Astrocyte of the spinal cord (primary cell): ENCODE measurements around the gene FCN2.

ENCODE experiments used
- DNase-seq: peaks from one replicate; pipeline ENCODE4 v3.0.0; 2011; ENCODE audit warnings: low read depth, low spot score
- H3K4me3 ChIP-seq: 2 replicates; pipeline ENCODE4 v1.5.1; 2011; ENCODE audit warnings: low read depth, mild to moderate bottlenecking, low read length, moderate library complexity
- in situ Hi-C: cut with HindIII; loops from 2 replicates; pipeline ENCODE4 v1.10.0; 2017; ENCODE audit warnings: low sequenced_read_pairs
- TF ChIP-seq, protein P1 (sequence below): IDR thresholded peaks from 2 replicates; pipeline ENCODE4 v1.5.1; 2012; ENCODE audit warnings: low read depth, mild to moderate bottlenecking, low read length, inconsistent platforms

Gene FCN2

GRCh38 chr9:134935701-134936345, 55.2 kb downstream of the FCN2 start:
- H3K4me3 ChIP-seq: no peak overlapping the region
- TF ChIP-seq, protein P1, sequence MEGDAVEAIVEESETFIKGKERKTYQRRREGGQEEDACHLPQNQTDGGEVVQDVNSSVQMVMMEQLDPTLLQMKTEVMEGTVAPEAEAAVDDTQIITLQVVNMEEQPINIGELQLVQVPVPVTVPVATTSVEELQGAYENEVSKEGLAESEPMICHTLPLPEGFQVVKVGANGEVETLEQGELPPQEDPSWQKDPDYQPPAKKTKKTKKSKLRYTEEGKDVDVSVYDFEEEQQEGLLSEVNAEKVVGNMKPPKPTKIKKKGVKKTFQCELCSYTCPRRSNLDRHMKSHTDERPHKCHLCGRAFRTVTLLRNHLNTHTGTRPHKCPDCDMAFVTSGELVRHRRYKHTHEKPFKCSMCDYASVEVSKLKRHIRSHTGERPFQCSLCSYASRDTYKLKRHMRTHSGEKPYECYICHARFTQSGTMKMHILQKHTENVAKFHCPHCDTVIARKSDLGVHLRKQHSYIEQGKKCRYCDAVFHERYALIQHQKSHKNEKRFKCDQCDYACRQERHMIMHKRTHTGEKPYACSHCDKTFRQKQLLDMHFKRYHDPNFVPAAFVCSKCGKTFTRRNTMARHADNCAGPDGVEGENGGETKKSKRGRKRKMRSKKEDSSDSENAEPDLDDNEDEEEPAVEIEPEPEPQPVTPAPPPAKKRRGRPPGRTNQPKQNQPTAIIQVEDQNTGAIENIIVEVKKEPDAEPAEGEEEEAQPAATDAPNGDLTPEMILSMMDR: no peak
- no peak for DNase-seq
- in situ Hi-C loops: no loop called here

- H3K4me3 ChIP-seq: no peak overlapping the region
- in situ Hi-C loops: no loop called here
- TF ChIP-seq, protein P1: no peak
- no peak for DNase-seq
These were observed 55.9 kb downstream of the FCN2 start for GRCh38 chr9:134936346-134937163.
